Right lung (tissue), 5 donors: Measurements from ENCODE around the gene CELF2. TPM values are rescaled to one million over a fixed set of nuclear protein-coding genes. Genes with fewer than 3 reads are reported as not detected.

Experiments used
- DNase-seq, 2 donors: peaks; one replicate each; pipeline ENCODE4 v3.0.0-alpha.2; 2013
- polyA plus RNA-seq, 5 donors: library from polyadenylated mRNA; unstranded; fragments of 120-200 nt; gene quantifications; one replicate each; pipeline versions ENCODE4 v1.2.1 to v1.2.3, GENCODE V29; 2013; ENCODE audit warnings: inconsistent platforms in 1 of 5, low replicate concordance in 1 of 5; ENCODE audit not compliant: insufficient read length in 5 of 5, insufficient read depth in 1 of 5

Gene CELF2
- polyA plus RNA-seq, 5 donors = 40.6 to 73.4 (median 59.8) TPM

- no peak for DNase-seq
Observed at GRCh38 chr10:11324761-11325321, 307.2 kb downstream of the CELF2 start.

- no peak for DNase-seq
Observed at GRCh38 chr10:11325817-11326216, 308.1 kb downstream of the CELF2 start.

GRCh38 chr10:11326241-11326640, 308.6 kb downstream of the CELF2 start:
- DNase-seq = no peak

GRCh38 chr10:11326913-11327616, 309.4 kb downstream of the CELF2 start:
- no peak for DNase-seq

- DNase-seq = no peak
Observed at GRCh38 chr10:11328264-11329061, 310.8 kb downstream of the CELF2 start.

- DNase-seq = no peak
Observed at GRCh38 chr10:11329062-11329673, 311.5 kb downstream of the CELF2 start.

- DNase-seq = peak; percentile 56 to 65
Observed at GRCh38 chr10:11330383-11331045, 312.8 kb downstream of the CELF2 start.

- DNase-seq = no peak
Observed at GRCh38 chr10:11331046-11331577, 313.4 kb downstream of the CELF2 start.

- DNase-seq = no peak
Observed at GRCh38 chr10:11331726-11332125, 314.1 kb downstream of the CELF2 start.

GRCh38 chr10:11332846-11333245, 315.2 kb downstream of the CELF2 start:
- no peak for DNase-seq

GRCh38 chr10:11334436-11334835, 316.8 kb downstream of the CELF2 start:
- no peak for DNase-seq

GRCh38 chr10:11335167-11335652, 317.5 kb downstream of the CELF2 start:
- DNase-seq = no peak

- no peak for DNase-seq
Observed at GRCh38 chr10:11335881-11336430, 318.3 kb downstream of the CELF2 start.

- no peak for DNase-seq
Observed at GRCh38 chr10:11336722-11337162, 319.1 kb downstream of the CELF2 start.

GRCh38 chr10:11337516-11337915, 319.8 kb downstream of the CELF2 start:
- no peak for DNase-seq

GRCh38 chr10:11338160-11338844, 320.6 kb downstream of the CELF2 start:
- DNase-seq = no peak

- no peak for DNase-seq
Observed at GRCh38 chr10:11339013-11339412, 321.3 kb downstream of the CELF2 start.

GRCh38 chr10:11339660-11340059, 322.0 kb downstream of the CELF2 start:
- DNase-seq = no peak

- DNase-seq = no peak
Observed at GRCh38 chr10:11341283-11341960, 323.8 kb downstream of the CELF2 start.

GRCh38 chr10:11344081-11344480, 326.4 kb downstream of the CELF2 start:
- DNase-seq = no peak
